Frontal cortex (tissue), 4 donors: ENCODE measurements around the gene FSTL4. TPM values are rescaled to one million over a fixed set of nuclear protein-coding genes. Genes with fewer than 3 reads are reported as not detected.
A peak's percentile ranks its signal among the peaks of the same experiment; 100 is the strongest.

ENCODE experiments used
- DNase-seq, 2 donors: peaks; one replicate each; pipeline ENCODE4 v3.0.0; 2012; ENCODE audit warnings: low spot score in 2 of 2
- FAIRE-seq: peaks from 2 replicates; lab custom pipeline; 2012; peaks lifted over from hg19 to GRCh38; lab: Jason Lieb, UNC
- total RNA-seq: library from RNA; depleted of rRNA; stranded (reverse); fragments of >200 nt; gene quantifications from one replicate; pipeline ENCODE4 v1.2.3, GENCODE V29; 2014
- donor health status: control.
- donor health status: control.
- donor health status: control.

The FSTL4 gene
- total RNA-seq, 1 donor from 2014 or later = 0.82 TPM

GRCh38 chr5:133293960-133294359 is 318.4 kb downstream of the FSTL4 start:
- DNase-seq = no peak
- no peak for FAIRE-seq

GRCh38 chr5:133292300-133292699 is 320.0 kb downstream of the FSTL4 start:
- no peak for FAIRE-seq
- no peak for DNase-seq

GRCh38 chr5:133291524-133291923 is 320.8 kb downstream of the FSTL4 start:
- DNase-seq (no peak), FAIRE-seq (no peak)

- DNase-seq (no peak), FAIRE-seq (no peak)
Observed at GRCh38 chr5:133290669-133291240, 321.6 kb downstream of the FSTL4 start.

GRCh38 chr5:133289686-133290367 is 322.5 kb downstream of the FSTL4 start:
- FAIRE-seq (no peak), DNase-seq (no peak)

- no peak for FAIRE-seq
- DNase-seq = peak in 1 of 2 donors; percentile 8
Observed at GRCh38 chr5:133287500-133287899, 324.8 kb downstream of the FSTL4 start.

GRCh38 chr5:133286483-133286882 is 325.9 kb downstream of the FSTL4 start:
- no peak for DNase-seq
- FAIRE-seq = no peak

- DNase-seq (no peak), FAIRE-seq (no peak)
Observed at GRCh38 chr5:133285583-133286021, 326.7 kb downstream of the FSTL4 start.

- DNase-seq (no peak), FAIRE-seq (no peak)
Observed at GRCh38 chr5:133284306-133284705, 328.0 kb downstream of the FSTL4 start.

- no peak for DNase-seq
- no peak for FAIRE-seq
Observed at GRCh38 chr5:133278317-133278716, 334.0 kb downstream of the FSTL4 start.

GRCh38 chr5:133277744-133278143 is 334.6 kb downstream of the FSTL4 start:
- FAIRE-seq (no peak), DNase-seq (no peak)

GRCh38 chr5:133276171-133276570 is 336.2 kb downstream of the FSTL4 start:
- no peak for DNase-seq
- no peak for FAIRE-seq

GRCh38 chr5:133275631-133276030 is 336.7 kb downstream of the FSTL4 start:
- DNase-seq (no peak), FAIRE-seq (no peak)

- no peak for DNase-seq
Observed at GRCh38 chr5:133274597-133274935, 337.8 kb downstream of the FSTL4 start.

GRCh38 chr5:133273661-133274596 is 338.4 kb downstream of the FSTL4 start:
- DNase-seq (no peak), FAIRE-seq (no peak)

More at GRCh38 chr5:133274597-133274935, 337.8 kb downstream of the FSTL4 start:
- no peak for FAIRE-seq

GRCh38 chr5:133272345-133272744 is 340.0 kb downstream of the FSTL4 start:
- DNase-seq (no peak), FAIRE-seq (no peak)

- no peak for FAIRE-seq
- no peak for DNase-seq
Observed at GRCh38 chr5:133271606-133272005, 340.7 kb downstream of the FSTL4 start.

GRCh38 chr5:133269691-133270090 is 342.6 kb downstream of the FSTL4 start:
- no peak for FAIRE-seq
- no peak for DNase-seq

- no peak for FAIRE-seq
Observed at GRCh38 chr5:133267601-133268000, 344.7 kb downstream of the FSTL4 start.

GRCh38 chr5:133266966-133267365 is 345.4 kb downstream of the FSTL4 start:
- no peak for DNase-seq
- no peak for FAIRE-seq

More at GRCh38 chr5:133267601-133268000, 344.7 kb downstream of the FSTL4 start:
- DNase-seq = no peak

GRCh38 chr5:133266527-133266878 is 345.8 kb downstream of the FSTL4 start:
- DNase-seq (no peak), FAIRE-seq (no peak)
